Erythroblast (primary cell): Measurements from ENCODE around the gene AGAP1.

ENCODE experiments used
- GATA1 ChIP-seq: IDR thresholded peaks from 2 replicates; pipeline ENCODE4 v1.6.1; 2011; ENCODE audit warnings: low read depth, mild to moderate bottlenecking, control low read depth, low read length, moderate library complexity
- POLR2A ChIP-seq: IDR thresholded peaks from 2 replicates; pipeline ENCODE4 v1.6.1; 2011; ENCODE audit warnings: mild to moderate bottlenecking, low read length

DNA sequence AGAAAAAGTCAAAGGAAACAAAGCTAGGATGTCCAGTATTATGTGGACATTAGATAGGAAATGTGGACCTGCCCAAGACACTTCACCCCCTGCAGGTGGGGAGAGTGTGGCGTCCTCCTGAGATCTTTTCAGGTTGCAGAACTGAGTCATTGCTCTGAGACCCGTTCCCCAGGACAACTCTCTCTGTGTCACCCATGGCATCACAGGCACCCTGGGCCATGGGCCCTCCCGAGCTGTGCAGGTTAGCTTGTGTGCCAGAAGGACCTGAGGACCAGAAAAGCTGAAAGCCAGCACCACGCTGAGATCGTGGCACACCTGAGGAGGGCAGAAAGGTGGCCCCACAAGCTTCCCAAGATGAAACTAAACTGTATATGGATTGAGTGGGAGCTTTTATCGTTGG is 229.5 kb downstream of the AGAP1 start:
- TF ChIP-seq POLR2A (no peak), GATA1 (no peak)
